NK-92 (cell line): ENCODE data around the gene MXRA7.
"Not testable (repeated sequence)": the region's sequence is repeated elsewhere in the genome, so short reads cannot be mapped to it uniquely, and the experiment has no call there.

ENCODE experiments used
- DNase-seq: peaks from one replicate; lab custom pipeline; 2025; ENCODE audit not compliant: unreplicated experiment; lab: John Stamatoyannopoulos, UW

The MXRA7 gene

GRCh38 chr17:76645481-76645880 lies 65.3 kb downstream of the MXRA7 start:
- DNase-seq: no peak

GRCh38 chr17:76644995-76645394 lies 65.8 kb downstream of the MXRA7 start:
- no peak for DNase-seq

GRCh38 chr17:76643553-76644148 lies 67.1 kb downstream of the MXRA7 start, which contains the start of gene ST6GALNAC1:
Gene ST6GALNAC1 (minus strand): TSS chr17:76643757. CDS start chr17:76643638, 119 bp downstream.
- DNase-seq: no peak

DNA sequence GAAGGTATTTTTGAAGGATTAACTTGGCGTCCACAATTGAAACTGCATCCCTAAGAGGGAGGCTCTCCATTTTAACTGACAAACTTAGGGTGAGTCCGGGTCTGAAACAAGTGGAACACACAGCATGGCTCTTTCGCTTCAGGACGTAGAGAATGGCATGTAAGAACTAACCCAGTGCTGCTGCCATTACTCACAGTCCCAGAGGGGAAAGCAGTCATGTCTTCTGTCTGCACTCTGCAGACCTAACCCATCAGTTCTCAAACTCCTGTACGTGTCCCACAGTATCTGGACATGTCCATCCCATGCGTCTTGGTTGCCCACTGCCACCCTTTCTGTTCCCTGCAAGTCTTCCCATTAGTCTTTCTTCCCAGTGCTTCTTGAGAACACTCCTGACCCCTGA lies 67.8 kb downstream of the MXRA7 start:
- DNase-seq: no peak

GRCh38 chr17:76642032-76642561 lies 68.7 kb downstream of the MXRA7 start:
- no peak for DNase-seq

DNA sequence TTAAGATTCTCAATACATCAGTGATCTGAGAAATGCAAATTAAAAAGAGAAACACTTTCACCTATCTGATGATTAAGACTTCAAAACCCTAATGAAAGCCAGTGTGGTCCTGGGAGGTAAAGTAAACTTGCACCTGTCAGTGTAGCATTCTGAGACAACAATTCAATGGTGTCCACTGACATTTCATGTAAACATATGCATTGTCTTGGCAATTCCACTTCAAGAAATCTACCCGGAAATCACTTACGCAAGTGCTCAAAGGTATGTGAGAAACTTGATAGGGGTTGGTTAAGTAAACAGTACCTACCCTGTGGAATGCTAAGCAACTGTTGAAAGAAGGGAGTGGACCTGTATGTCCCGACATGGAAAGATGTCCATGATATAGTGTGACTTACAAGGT lies 69.3 kb downstream of the MXRA7 start:
- no peak for DNase-seq

DNA sequence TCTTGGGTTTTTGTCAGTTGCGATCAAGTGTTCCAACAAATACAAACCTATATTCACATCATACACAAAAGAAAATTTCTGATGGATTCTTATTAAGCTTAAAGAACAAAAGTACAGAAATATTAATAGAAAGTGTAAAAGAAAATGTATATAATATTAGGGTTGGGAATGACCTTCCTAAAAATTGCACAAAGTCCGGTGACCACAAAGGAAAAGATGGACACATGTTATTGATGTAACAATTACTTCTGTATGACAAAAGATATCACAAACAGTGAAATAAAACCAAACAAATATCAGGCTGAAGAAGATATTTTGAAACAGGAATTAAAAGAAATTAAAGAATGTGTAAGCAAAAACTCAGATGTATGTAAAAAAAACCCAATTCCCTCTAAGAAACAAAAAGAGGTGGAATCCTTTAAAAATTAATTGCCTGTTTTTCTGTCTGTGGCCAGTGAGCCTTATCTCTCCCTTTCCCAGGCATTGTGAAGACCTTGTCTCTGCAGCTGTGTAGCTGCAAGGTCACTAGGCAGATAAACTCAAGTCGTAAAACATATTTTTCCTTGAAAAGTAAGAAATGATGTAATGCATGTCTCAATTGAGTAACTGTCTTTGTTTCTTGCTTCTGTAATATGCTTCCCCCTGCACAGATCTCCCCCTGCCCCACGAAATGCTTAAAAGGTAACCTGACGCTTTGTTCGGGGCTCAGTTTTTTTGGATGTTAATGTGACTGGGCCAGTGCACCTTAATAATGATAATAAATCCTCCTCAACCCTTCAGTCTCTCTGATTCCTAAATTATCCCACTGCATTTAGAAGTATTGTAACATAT lies 70.0 kb downstream of the MXRA7 start:
- no peak for DNase-seq

DNA sequence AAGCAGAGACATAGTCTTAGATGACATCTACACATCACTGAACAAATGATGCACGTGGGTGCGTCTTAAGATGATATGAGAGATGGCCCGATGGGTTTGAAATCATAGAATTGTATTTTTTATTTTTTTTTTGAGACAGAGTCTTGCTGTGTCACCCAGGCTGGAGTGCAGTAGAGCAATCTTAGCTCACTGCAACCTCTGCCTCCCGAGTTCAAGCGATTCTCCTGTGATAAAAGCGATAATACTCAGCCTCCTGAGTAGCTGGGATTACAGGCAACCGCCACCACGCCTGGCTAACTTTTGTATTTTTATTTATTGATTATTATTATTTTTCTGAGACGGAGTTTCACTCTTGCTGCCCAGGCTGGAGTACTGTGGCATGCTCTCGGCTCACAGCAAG lies 72.5 kb downstream of the MXRA7 start:
- DNase-seq: no peak

DNA sequence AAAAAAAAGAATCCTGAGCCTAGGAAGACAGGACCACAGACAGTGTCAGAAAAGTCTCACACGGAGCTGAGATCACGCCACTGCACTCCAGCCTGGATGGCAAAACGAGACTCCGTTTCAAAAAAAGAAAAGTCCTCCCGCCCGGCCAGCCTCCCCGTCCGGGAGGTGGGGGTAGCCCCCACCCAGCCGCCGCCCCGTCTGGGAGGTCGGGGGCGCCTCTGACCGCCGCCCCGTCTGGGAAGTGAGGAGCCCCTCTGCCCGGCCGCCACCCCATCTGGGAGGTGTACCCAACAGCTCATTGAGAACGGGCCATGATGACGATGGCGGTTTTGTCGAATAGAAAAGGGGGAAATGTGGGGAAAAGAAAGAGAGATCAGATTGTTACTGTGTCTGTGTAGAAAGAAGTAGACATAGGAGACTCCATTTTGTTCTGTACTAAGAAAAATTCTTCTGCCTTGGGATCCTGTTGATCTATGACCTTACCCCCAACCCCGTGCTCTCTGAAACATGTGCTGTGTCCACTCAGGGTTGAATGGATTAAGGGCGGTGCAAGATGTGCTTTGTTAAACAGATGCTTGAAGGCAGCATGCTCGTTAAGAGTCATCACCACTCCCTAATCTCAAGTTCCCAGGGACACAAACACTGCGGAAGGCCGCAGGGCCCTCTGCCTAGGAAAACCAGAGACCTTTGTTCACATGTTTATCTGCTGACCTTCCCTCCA lies 74.1 kb downstream of the MXRA7 start:
- not testable (repeated sequence) for DNase-seq

DNA sequence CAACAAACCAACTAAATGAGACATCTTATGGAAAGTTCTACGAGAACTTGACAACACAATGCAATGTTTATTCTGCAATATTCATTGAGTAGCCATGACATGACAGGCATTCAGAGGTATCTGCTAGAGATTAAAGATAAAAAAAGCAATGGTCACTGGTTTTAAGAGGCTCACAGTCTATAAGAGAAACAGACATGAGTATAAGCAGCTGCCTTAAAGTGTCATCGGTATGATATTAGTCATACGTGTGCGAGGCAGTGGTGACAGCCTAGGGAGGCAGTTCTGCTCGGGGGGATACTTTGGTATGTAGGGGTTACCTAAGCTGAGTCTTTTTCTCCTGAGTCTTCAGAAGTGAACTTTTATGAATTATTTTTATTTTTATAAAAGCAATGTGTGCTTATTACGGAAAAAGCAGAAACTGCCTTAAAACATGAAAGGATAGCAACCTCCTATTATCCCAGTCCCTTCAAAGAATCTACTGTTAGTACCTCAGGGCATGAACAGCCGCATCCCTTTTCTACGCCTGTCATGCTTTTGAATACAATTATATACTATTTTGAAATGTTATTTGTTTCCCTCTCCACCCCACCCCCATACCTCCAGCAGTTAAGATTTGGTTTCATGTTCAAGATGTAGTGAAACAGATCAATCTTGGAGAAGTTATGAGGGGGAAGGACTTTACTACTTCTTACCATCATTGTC lies 75.0 kb downstream of the MXRA7 start:
- no peak for DNase-seq

GRCh38 chr17:76635039-76635438 lies 75.7 kb downstream of the MXRA7 start:
- no peak for DNase-seq

DNA sequence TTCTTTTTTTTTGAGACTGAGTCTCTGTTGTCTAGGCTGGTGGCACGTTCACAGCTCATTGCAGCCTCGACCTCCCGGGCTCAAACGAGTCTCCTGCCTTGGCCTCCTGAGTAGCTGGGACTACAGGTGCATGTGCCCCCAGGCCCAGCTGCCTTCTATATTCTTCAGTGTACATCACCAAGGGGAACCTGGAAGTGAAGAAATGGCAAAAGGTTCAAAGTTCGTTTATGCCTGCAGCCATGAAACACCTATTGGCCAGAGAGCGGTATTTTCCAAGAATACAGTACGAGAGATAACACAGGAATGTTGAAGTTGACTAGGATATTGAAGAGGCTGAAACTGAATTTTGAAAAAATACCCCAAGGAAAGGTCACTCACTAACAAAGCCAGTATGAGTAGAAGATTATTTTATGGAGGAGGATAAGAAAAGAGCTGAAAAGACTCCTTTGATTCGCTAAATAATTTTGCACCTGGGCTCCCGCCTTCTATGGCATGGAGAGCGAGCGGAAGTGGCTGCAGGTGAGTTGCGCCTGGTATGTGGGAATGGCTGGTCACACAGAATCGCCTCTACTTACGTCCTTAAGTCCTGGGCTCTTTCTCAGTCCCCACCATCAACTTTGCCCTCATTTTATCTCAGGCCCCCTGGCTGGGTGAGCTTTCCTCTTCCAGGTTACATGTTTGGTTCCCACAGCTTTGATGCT lies 77.0 kb downstream of the MXRA7 start:
- no peak for DNase-seq

DNA sequence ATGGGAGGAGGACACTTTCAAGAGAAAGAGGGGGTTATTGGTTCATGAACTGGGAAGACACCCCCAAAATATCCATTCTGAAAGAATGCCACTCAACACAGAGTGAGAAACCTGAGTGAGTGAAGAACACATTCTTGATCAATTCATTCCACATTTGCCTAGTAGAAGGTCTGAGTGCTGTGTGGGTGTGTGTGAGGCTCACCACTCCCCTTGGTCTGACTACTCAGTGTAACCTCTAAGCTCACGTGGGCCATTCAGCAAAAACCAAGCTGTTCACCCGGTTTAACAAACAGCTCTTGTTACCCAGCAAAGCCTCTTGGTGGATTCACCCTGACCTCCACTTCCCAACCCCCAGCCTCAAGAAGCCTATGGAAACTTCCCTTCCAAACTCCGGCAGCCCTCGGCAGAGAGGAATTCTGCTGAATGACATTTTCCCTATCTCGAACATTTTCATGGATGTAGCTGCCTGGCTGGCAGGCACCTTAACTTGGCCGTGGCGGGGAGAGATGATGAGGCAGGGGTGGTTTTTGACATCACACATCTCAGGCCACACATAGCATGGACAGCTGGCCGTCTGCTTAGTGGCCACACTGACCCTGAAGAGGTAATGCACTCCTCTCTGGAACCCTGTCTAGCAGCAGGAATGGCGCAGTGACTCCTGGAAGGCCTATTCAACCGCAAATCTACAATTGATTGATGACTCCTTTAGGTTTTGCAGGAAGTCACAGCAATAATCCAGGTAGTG lies 78.8 kb downstream of the MXRA7 start:
- DNase-seq: no peak

GRCh38 chr17:76630151-76630550 lies 80.6 kb downstream of the MXRA7 start:
- DNase-seq: no peak
